GM12892 (cell line): Measurements from ENCODE around the gene STAG1.
"Not testable (repeated sequence)": the region's sequence is repeated elsewhere in the genome, so short reads cannot be mapped to it uniquely, and the experiment has no call there.

Source experiments
- POLR2A ChIP-seq: IDR thresholded peaks from 2 replicates; pipeline ENCODE4 v1.6.1; 2011; ENCODE audit warnings: low read depth, low read length, control low read depth
- POLR2AphosphoS5 ChIP-seq: IDR thresholded peaks from 2 replicates; pipeline ENCODE4 v1.6.1; 2011; ENCODE audit warnings: low read depth, low read length, control low read depth

DNA sequence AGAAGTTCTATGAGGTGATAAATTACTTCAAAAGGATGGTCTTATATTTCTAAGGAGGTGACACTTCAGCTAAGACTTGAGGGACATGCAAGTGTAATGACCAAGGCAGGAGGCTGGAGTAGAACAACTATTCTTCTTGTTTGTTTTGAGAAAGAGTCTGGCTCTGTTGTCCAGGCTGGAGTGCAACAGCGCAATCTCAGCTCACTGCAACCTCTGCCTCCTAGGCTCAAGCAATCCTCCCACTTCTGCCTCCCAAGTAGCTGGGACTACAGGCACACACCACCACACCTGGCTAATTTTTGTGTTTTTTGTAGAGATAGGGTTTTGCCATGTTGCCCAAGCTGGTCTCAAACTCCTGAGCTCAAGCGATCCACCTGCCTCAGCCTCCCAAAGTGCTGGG, 108.8 kb downstream of the STAG1 start:
- not testable (repeated sequence) for TF ChIP-seq POLR2A, POLR2AphosphoS5
